ENCODE results near the gene EFHC2.
"Not testable (repeated sequence)": the region's sequence is repeated elsewhere in the genome, so short reads cannot be mapped to it uniquely, and the experiment has no call there.

The EFHC2 gene

GRCh38 chrX:44306356-44306755 is 37.1 kb downstream of the EFHC2 start:
- no peak overlapping the region for H3K4me3 ChIP-seq (ENCODE audit: low read length)
- no peak for DNase-seq (ENCODE audit: low read depth, low spot score)

GRCh38 chrX:44305921-44306320 is 37.6 kb downstream of the EFHC2 start:
- H3K4me3 ChIP-seq (ENCODE audit: low read length) = no peak overlapping the region
- DNase-seq (ENCODE audit: low read depth, low spot score) = no peak

GRCh38 chrX:44303119-44303518 is 40.4 kb downstream of the EFHC2 start:
- no peak for DNase-seq (ENCODE audit: low read depth, low spot score)
- H3K4me3 ChIP-seq (ENCODE audit: low read length) = no peak overlapping the region

GRCh38 chrX:44299177-44299576 is 44.3 kb downstream of the EFHC2 start:
- H3K4me3 ChIP-seq (ENCODE audit: low read length) = no peak overlapping the region
- no peak for DNase-seq (ENCODE audit: low read depth, low spot score)

- H3K4me3 ChIP-seq (ENCODE audit: low read length) = no peak overlapping the region
- DNase-seq (ENCODE audit: low read depth, low spot score) = no peak
Measured at GRCh38 chrX:44291468-44292092, 51.9 kb downstream of the EFHC2 start.

- no peak overlapping the region for H3K4me3 ChIP-seq (ENCODE audit: low read length)
Measured at GRCh38 chrX:44290718-44291117, 52.8 kb downstream of the EFHC2 start.

GRCh38 chrX:44282753-44283152 is 60.7 kb downstream of the EFHC2 start:
- DNase-seq (ENCODE audit: low read depth, low spot score) = no peak
- H3K4me3 ChIP-seq (ENCODE audit: low read length) = no peak overlapping the region

More at GRCh38 chrX:44290718-44291117, 52.8 kb downstream of the EFHC2 start:
- DNase-seq (ENCODE audit: low read depth, low spot score) = no peak

GRCh38 chrX:44280116-44280515 is 63.4 kb downstream of the EFHC2 start:
- DNase-seq (ENCODE audit: low read depth, low spot score) = no peak
- H3K4me3 ChIP-seq (ENCODE audit: low read length) = no peak overlapping the region

GRCh38 chrX:44274096-44274495 is 69.4 kb downstream of the EFHC2 start:
- no peak for DNase-seq (ENCODE audit: low read depth, low spot score)
- H3K4me3 ChIP-seq (ENCODE audit: low read length) = no peak overlapping the region

GRCh38 chrX:44267861-44268260 is 75.6 kb downstream of the EFHC2 start:
- no peak overlapping the region for H3K4me3 ChIP-seq (ENCODE audit: low read length)
- no peak for DNase-seq (ENCODE audit: low read depth, low spot score)

GRCh38 chrX:44267116-44267515 is 76.4 kb downstream of the EFHC2 start:
- H3K4me3 ChIP-seq (ENCODE audit: low read length) = no peak overlapping the region
- no peak for DNase-seq (ENCODE audit: low read depth, low spot score)

GRCh38 chrX:44265559-44265958 is 77.9 kb downstream of the EFHC2 start:
- peak; percentile 51 for DNase-seq (ENCODE audit: low read depth, low spot score)
- H3K4me3 ChIP-seq (ENCODE audit: low read length) = no peak overlapping the region

GRCh38 chrX:44264936-44265335 is 78.5 kb downstream of the EFHC2 start:
- DNase-seq (ENCODE audit: low read depth, low spot score) = peak; percentile 54
- H3K4me3 ChIP-seq (ENCODE audit: low read length) = no peak overlapping the region

GRCh38 chrX:44261286-44261685 is 82.2 kb downstream of the EFHC2 start:
- no peak for DNase-seq (ENCODE audit: low read depth, low spot score)
- no peak overlapping the region for H3K4me3 ChIP-seq (ENCODE audit: low read length)

- H3K4me3 ChIP-seq (ENCODE audit: low read length) = no peak overlapping the region
- DNase-seq (ENCODE audit: low read depth, low spot score) = peak; percentile 57
Measured at GRCh38 chrX:44260609-44261008, 82.9 kb downstream of the EFHC2 start.

GRCh38 chrX:44255742-44256141 is 87.7 kb downstream of the EFHC2 start:
- not testable (repeated sequence) for H3K4me3 ChIP-seq (ENCODE audit: low read length)
- peak; percentile 59 for DNase-seq (ENCODE audit: low read depth, low spot score)

GRCh38 chrX:44253575-44253942 is 89.9 kb downstream of the EFHC2 start:
- DNase-seq (ENCODE audit: low read depth, low spot score) = no peak
- H3K4me3 ChIP-seq (ENCODE audit: low read length) = peak overlapping the region; percentile 20

- DNase-seq (ENCODE audit: low read depth, low spot score) = peak; percentile 78
- peak overlapping the region; percentile 20 for H3K4me3 ChIP-seq (ENCODE audit: low read length)
Measured at GRCh38 chrX:44252688-44253574, 90.5 kb downstream of the EFHC2 start.

- DNase-seq (ENCODE audit: low read depth, low spot score) = no peak
- H3K4me3 ChIP-seq (ENCODE audit: low read length) = no peak overlapping the region
Measured at GRCh38 chrX:44247468-44247867, 96.0 kb downstream of the EFHC2 start.

GRCh38 chrX:44246826-44247225 is 96.6 kb downstream of the EFHC2 start:
- no peak overlapping the region for H3K4me3 ChIP-seq (ENCODE audit: low read length)
- DNase-seq (ENCODE audit: low read depth, low spot score) = no peak

GRCh38 chrX:44245733-44246132 is 97.7 kb downstream of the EFHC2 start:
- DNase-seq (ENCODE audit: low read depth, low spot score) = no peak
- H3K4me3 ChIP-seq (ENCODE audit: low read length) = no peak overlapping the region
